Mesendoderm (in vitro differentiated cells): ENCODE results near the gene LSM12.
"Not testable (repeated sequence)": the region's sequence is repeated elsewhere in the genome, so short reads cannot be mapped to it uniquely, and the experiment has no call there.

ENCODE experiments used
- DNase-seq: peaks from one replicate; pipeline ENCODE4 v3.0.0; 2013
- H2AK5ac ChIP-seq: 2 replicates; pipeline ENCODE4 v1.6.1; 2013; ENCODE audit warnings: low read length, inconsistent platforms
- H2BK120ac ChIP-seq: 2 replicates; pipeline ENCODE4 v1.6.1; 2013; ENCODE audit warnings: low read depth, mild to moderate bottlenecking, low read length, moderate library complexity, mixed read lengths
- H2BK15ac ChIP-seq: replicated peaks from 2 replicates; pipeline ENCODE4 v1.6.1; 2013; ENCODE audit warnings: low read depth, mild to moderate bottlenecking, moderate library complexity
- H2BK5ac ChIP-seq: 2 replicates; pipeline ENCODE4 v1.6.1; 2013; ENCODE audit warnings: low read length, inconsistent platforms
- H3K18ac ChIP-seq: 2 replicates; pipeline ENCODE4 v1.6.1; 2013; ENCODE audit warnings: mild to moderate bottlenecking, low read length, mixed read lengths
- H3K23ac ChIP-seq: one replicate; pipeline ENCODE4 v1.6.1; 2013; ENCODE audit warnings: low read length
- H3K27ac ChIP-seq: 2 replicates; pipeline ENCODE4 v1.5.1; 2013; ENCODE audit warnings: low read depth, mild to moderate bottlenecking, inconsistent platforms, low read length, moderate library complexity
- H3K27me3 ChIP-seq: 2 replicates; pipeline ENCODE4 v1.6.1; 2013; ENCODE audit warnings: low read length, control low read depth, mild to moderate bottlenecking, inconsistent platforms; ENCODE audit not compliant: insufficient read depth, poor library complexity
- H3K36me3 ChIP-seq: 2 replicates; pipeline ENCODE4 v1.6.1; 2013; ENCODE audit warnings: low read length, inconsistent platforms; ENCODE audit not compliant: control insufficient read depth, insufficient read depth
- H3K4ac ChIP-seq: one replicate; pipeline ENCODE4 v1.6.1; 2013; ENCODE audit warnings: low read depth, mild to moderate bottlenecking, low read length, moderate library complexity
- H3K4me1 ChIP-seq: 2 replicates; pipeline ENCODE4 v1.6.1; 2013; ENCODE audit warnings: low read depth, low read length, inconsistent platforms; ENCODE audit not compliant: control insufficient read depth
- H3K4me2 ChIP-seq: 2 replicates; pipeline ENCODE4 v1.6.1; 2013; ENCODE audit warnings: low read length
- H3K4me3 ChIP-seq: 2 replicates; pipeline ENCODE4 v1.5.1; 2013; ENCODE audit warnings: mild to moderate bottlenecking, low read length
- H3K56ac ChIP-seq: one replicate; pipeline ENCODE4 v1.6.1; 2013; ENCODE audit warnings: low read length
- H3K79me1 ChIP-seq: 2 replicates; pipeline ENCODE4 v1.6.1; 2013; ENCODE audit warnings: low read length, inconsistent platforms
- H3K79me2 ChIP-seq: 2 replicates; pipeline ENCODE4 v1.6.1; 2013; ENCODE audit warnings: mild to moderate bottlenecking, low read length; ENCODE audit not compliant: control insufficient read depth, insufficient read depth
- H3K9ac ChIP-seq: 2 replicates; pipeline ENCODE4 v1.6.1; 2013; ENCODE audit warnings: low read length, inconsistent platforms
- H4K5ac ChIP-seq: one replicate; pipeline ENCODE4 v1.6.1; 2013; ENCODE audit warnings: low read length
- H4K8ac ChIP-seq: one replicate; pipeline ENCODE4 v1.6.1; 2013; ENCODE audit warnings: low read depth, mild to moderate bottlenecking, control low read depth, low read length, moderate library complexity
- WGBS: extraction: QIAGEN DNeasy Blood & Tissue Kit; methylation state at CpG from one replicate; pipeline ENCODE4 v1.1.7; 2013; ENCODE audit warnings: low lambda C conversion rate, missing lambda C conversion rate; ENCODE audit not compliant: insufficient coverage; ENCODE audit errors: extremely low coverage; 5-methylcytosine and 5-hydroxymethylcytosine counted together

The LSM12 gene

GRCh38 chr17:44021227-44021626 is 45.2 kb downstream of the LSM12 start:
- not testable (repeated sequence) for H2AK5ac ChIP-seq, H2BK15ac ChIP-seq, H4K8ac ChIP-seq, H3K79me1 ChIP-seq, H3K4me1 ChIP-seq, H3K18ac ChIP-seq, H4K5ac ChIP-seq, H2BK5ac ChIP-seq, H3K56ac ChIP-seq, H3K4me3 ChIP-seq, H3K27ac ChIP-seq, H3K9ac ChIP-seq, H3K23ac ChIP-seq, DNase-seq, H2BK120ac ChIP-seq, H3K4ac ChIP-seq, H3K36me3 ChIP-seq, H3K79me2 ChIP-seq, H3K27me3 ChIP-seq, H3K4me2 ChIP-seq
- WGBS: no CpG with 5 or more reads among the region's 7 CpGs

- Histone ChIP-seq H3K79me2 (no peaks in the 10 kb centered on the region), H3K36me3 (no peaks in the 10 kb centered on the region), H3K4me1 (no peaks in the 10 kb centered on the region), H3K79me1 (peaks cover 1% of the 10 kb centered on the region), H3K23ac (peak within 1 kb of the TSS; percentile 11), H2BK5ac (peak within 1 kb of the TSS; percentile 64), H3K27ac (peak within 1 kb of the TSS; percentile 70), H3K56ac (peak within 1 kb of the TSS; percentile 95), H3K4ac (peak within 1 kb of the TSS; percentile 90), H2BK120ac (no peak within 1 kb of the TSS), H3K4me3 (peak within 1 kb of the TSS; percentile 88), H3K9ac (peak within 1 kb of the TSS; percentile 84), H4K5ac (peak within 1 kb of the TSS; percentile 2), H4K8ac (no peak within 1 kb of the TSS), H3K18ac (peak within 1 kb of the TSS; percentile 90), H2AK5ac (no peak within 1 kb of the TSS), H3K27me3 (no peaks in the 10 kb centered on the region), H2BK15ac (no peak within 1 kb of the TSS), H3K4me2 (peak within 1 kb of the TSS; percentile 58)
- DNase-seq: peak; percentile 97
- WGBS: no CpG with 5 or more reads among the region's 43 CpGs
Measured at GRCh38 chr17:44014437-44015172, 51.9 kb downstream of the LSM12 start, which contains the start of gene TMEM101. Gene TMEM101, minus strand, starts transcription at chr17:44014963. Its CDS starts 11 bp downstream, at chr17:44014952.

- H4K8ac ChIP-seq: no peak overlapping the region
- H2BK120ac ChIP-seq: no peak overlapping the region
- H2BK5ac ChIP-seq: no peak overlapping the region
- H3K79me1 ChIP-seq: peaks cover 1% of the 10 kb centered on the region
- no peak overlapping the region for H2AK5ac ChIP-seq
- H3K4me1 ChIP-seq: no peaks in the 10 kb centered on the region
- no peak overlapping the region for H3K27ac ChIP-seq
- H3K56ac ChIP-seq: peak overlapping the region; percentile 95
- H3K23ac ChIP-seq: peak overlapping the region; percentile 11
- H3K4me2 ChIP-seq: peak overlapping the region; percentile 55
- no peak overlapping the region for H3K18ac ChIP-seq
- H3K9ac ChIP-seq: peak overlapping the region; percentile 84
- peak overlapping the region; percentile 88 for H3K4me3 ChIP-seq
- no peaks in the 10 kb centered on the region for H3K79me2 ChIP-seq
- peak overlapping the region; percentile 90 for H3K4ac ChIP-seq
- no peak for DNase-seq
- WGBS: no CpG with 5 or more reads among the region's 12 CpGs
- H3K27me3 ChIP-seq: no peaks in the 10 kb centered on the region
- H4K5ac ChIP-seq: no peak overlapping the region
- no peak overlapping the region for H2BK15ac ChIP-seq
- no peaks in the 10 kb centered on the region for H3K36me3 ChIP-seq
Measured at GRCh38 chr17:44014133-44014436, 52.4 kb downstream of the LSM12 start.

- Histone ChIP-seq H3K9ac (no peak overlapping the region), H2BK15ac (no peak overlapping the region), H2BK5ac (no peak overlapping the region), H3K23ac (no peak overlapping the region), H3K27ac (no peak overlapping the region), H3K36me3 (no peaks in the 10 kb centered on the region), H3K4me2 (no peak overlapping the region), H3K18ac (no peak overlapping the region), H4K8ac (no peak overlapping the region), H4K5ac (no peak overlapping the region), H2BK120ac (no peak overlapping the region), H3K4ac (no peak overlapping the region), H3K27me3 (no peaks in the 10 kb centered on the region), H3K56ac (no peak overlapping the region), H3K4me3 (no peak overlapping the region), H3K4me1 (peaks cover 2% of the 10 kb centered on the region), H2AK5ac (no peak overlapping the region), H3K79me1 (peaks cover 1% of the 10 kb centered on the region), H3K79me2 (no peaks in the 10 kb centered on the region)
- DNase-seq: no peak
- no CpG with 5 or more reads among the region's 14 CpGs for WGBS
Measured at GRCh38 chr17:44012874-44013273, 53.6 kb downstream of the LSM12 start.

- H3K27ac ChIP-seq: no peak overlapping the region
- H2BK120ac ChIP-seq: no peak overlapping the region
- H3K36me3 ChIP-seq: no peaks in the 10 kb centered on the region
- H3K56ac ChIP-seq: no peak overlapping the region
- H3K4ac ChIP-seq: no peak overlapping the region
- H3K23ac ChIP-seq: no peak overlapping the region
- no peaks in the 10 kb centered on the region for H3K27me3 ChIP-seq
- no peak for DNase-seq
- no peak overlapping the region for H4K5ac ChIP-seq
- no peak overlapping the region for H3K18ac ChIP-seq
- WGBS: no CpG with 5 or more reads among the region's 3 CpGs
- H4K8ac ChIP-seq: no peak overlapping the region
- H2AK5ac ChIP-seq: no peak overlapping the region
- H3K4me1 ChIP-seq: peaks cover 2% of the 10 kb centered on the region
- H3K4me2 ChIP-seq: no peak overlapping the region
- H3K79me2 ChIP-seq: no peaks in the 10 kb centered on the region
- H2BK15ac ChIP-seq: no peak overlapping the region
- no peak overlapping the region for H2BK5ac ChIP-seq
- H3K9ac ChIP-seq: no peak overlapping the region
- H3K79me1 ChIP-seq: peaks cover 1% of the 10 kb centered on the region
- no peak overlapping the region for H3K4me3 ChIP-seq
Measured at GRCh38 chr17:44012391-44012790, 54.1 kb downstream of the LSM12 start.

- no peak overlapping the region for H4K5ac ChIP-seq
- H3K4me1 ChIP-seq: peaks cover 2% of the 10 kb centered on the region
- no peak overlapping the region for H2AK5ac ChIP-seq
- no peak overlapping the region for H3K27ac ChIP-seq
- no peaks in the 10 kb centered on the region for H3K27me3 ChIP-seq
- no peaks in the 10 kb centered on the region for H3K36me3 ChIP-seq
- no peak overlapping the region for H3K4me2 ChIP-seq
- H4K8ac ChIP-seq: no peak overlapping the region
- no peak overlapping the region for H3K4ac ChIP-seq
- peaks cover 1% of the 10 kb centered on the region for H3K79me1 ChIP-seq
- no peak overlapping the region for H3K9ac ChIP-seq
- H3K4me3 ChIP-seq: no peak overlapping the region
- no peak for DNase-seq
- no CpG with 5 or more reads among the region's 9 CpGs for WGBS
- H2BK120ac ChIP-seq: no peak overlapping the region
- no peak overlapping the region for H3K18ac ChIP-seq
- no peaks in the 10 kb centered on the region for H3K79me2 ChIP-seq
- no peak overlapping the region for H3K56ac ChIP-seq
- no peak overlapping the region for H3K23ac ChIP-seq
- H2BK15ac ChIP-seq: no peak overlapping the region
- no peak overlapping the region for H2BK5ac ChIP-seq
Measured at GRCh38 chr17:44011876-44012275, 54.6 kb downstream of the LSM12 start.
